Measurements from ENCODE around the gene KCNB1. TPM values are rescaled to one million over a fixed set of nuclear protein-coding genes. Genes with fewer than 3 reads are reported as not detected.

Gene KCNB1
- total and polyA plus RNA-seq, 12 donors, result 0.64 to 4.2 (median 1.1) TPM

DNA sequence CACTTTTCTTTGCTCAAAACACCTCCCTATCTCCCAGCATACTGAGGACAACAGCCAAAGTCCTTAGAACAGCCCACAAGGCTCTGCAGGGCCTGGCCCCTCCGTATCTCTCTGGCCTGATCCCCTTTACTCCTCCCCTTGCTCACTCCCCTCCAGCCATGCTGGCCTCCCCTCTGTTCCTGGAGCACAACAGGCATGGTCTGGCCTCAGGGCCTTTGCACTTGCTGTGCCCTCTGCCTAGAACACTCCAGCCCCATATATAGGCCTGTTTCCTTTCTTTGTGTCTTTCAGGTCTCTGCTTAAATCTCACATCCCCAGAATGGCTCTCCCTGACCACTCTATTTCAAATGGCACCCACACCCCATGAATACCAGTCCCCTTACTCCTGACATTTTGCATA, 62.7 kb downstream of the KCNB1 start:
- TF ChIP-seq, protein P1, sequence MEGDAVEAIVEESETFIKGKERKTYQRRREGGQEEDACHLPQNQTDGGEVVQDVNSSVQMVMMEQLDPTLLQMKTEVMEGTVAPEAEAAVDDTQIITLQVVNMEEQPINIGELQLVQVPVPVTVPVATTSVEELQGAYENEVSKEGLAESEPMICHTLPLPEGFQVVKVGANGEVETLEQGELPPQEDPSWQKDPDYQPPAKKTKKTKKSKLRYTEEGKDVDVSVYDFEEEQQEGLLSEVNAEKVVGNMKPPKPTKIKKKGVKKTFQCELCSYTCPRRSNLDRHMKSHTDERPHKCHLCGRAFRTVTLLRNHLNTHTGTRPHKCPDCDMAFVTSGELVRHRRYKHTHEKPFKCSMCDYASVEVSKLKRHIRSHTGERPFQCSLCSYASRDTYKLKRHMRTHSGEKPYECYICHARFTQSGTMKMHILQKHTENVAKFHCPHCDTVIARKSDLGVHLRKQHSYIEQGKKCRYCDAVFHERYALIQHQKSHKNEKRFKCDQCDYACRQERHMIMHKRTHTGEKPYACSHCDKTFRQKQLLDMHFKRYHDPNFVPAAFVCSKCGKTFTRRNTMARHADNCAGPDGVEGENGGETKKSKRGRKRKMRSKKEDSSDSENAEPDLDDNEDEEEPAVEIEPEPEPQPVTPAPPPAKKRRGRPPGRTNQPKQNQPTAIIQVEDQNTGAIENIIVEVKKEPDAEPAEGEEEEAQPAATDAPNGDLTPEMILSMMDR (IDR thresholded peaks at IDR 0.05), result no peak
- Histone ChIP-seq H3K27me3 (peaks cover 0 to 4% (median 0%) of the 10 kb centered on the region in 7 donors), H3K4me1 (peaks cover 0 to 53% (median 16%) of the 10 kb centered on the region in 9 donors), H3K9me3 (no peaks in the 10 kb centered on the region), H3K36me3 (no peaks in the 10 kb centered on the region), H3K4me3 (no peak overlapping the region), H3K27ac (peak overlapping the region in 9 of 10 donors; percentile 15 to 75 (median 57))
- DNase-seq, result no peak
- intact Hi-C loops (cut with DNase I), result no loop called here
- 82 to 85% methylated on average over 1 of the region's 1 CpG for WGBS, 2 donors
- ATAC-seq, result no peak

DNA sequence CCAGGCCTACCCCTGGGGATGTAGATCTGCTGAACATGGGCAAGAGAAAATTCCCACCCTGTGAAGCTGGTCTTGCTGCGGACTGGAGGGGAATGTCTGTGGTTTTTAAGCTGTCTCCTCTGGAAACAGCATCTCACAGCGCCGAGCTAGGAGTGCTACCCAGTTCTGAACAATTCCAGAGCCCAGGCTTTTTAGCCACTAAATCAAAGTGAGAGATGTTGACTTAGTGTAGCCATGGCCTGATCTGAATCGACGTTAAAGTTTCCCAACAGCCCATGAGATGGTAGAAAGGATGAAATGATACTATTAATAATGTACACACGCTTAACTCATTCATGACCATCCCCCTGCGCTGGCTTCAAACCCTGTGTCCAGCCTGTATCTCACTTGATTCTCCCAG, 63.7 kb downstream of the KCNB1 start:
- 64 to 68% methylated on average over 7 of the region's 7 CpGs for WGBS, 2 donors
- Histone ChIP-seq H3K27ac (peak overlapping the region in 8 of 10 donors; percentile 8 to 75 (median 58)), H3K4me3 (no peak overlapping the region), H3K27me3 (peaks cover 0 to 10% (median 0%) of the 10 kb centered on the region in 7 donors), H3K4me1 (peaks cover 0 to 48% (median 16%) of the 10 kb centered on the region in 9 donors), H3K9me3 (no peaks in the 10 kb centered on the region), H3K36me3 (no peaks in the 10 kb centered on the region)
- TF ChIP-seq, protein P1 (IDR thresholded peaks at IDR 0.05), result no peak
- DNase-seq (no peak), ATAC-seq (no peak)
- intact Hi-C loops (cut with DNase I), result no loop called here

DNA sequence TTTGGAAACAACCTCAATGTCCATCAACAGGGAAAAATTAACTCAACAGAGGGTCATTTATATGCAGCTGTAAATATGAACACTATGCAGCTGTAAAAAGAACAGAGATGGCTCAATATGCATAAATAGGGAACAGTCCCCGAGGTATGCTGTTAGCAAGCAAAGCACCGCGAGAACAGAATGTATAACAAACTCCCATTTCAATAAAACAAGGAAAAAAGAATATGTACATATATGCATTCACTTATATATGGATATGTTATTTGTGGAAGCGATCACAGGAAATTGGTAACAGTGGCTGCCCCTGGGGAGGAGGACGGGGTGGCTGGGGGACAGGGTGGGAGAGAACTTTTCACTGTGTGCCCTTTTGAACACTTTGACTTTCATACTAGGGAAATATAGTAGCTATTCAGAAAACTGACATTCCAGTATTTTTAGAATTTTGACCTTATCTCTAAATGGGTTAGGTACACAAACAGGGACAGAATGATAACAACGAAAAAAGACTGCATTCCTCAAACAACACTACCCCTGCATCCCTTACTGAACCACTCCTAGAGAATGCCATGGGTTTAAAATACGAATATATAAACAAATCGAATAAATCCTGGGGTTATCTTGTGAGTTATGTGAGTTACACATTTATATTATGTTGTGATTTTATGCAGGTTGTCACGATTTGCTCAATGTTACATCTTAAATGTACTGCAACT, 64.5 kb downstream of the KCNB1 start:
- H3K4me3 ChIP-seq, result no peak overlapping the region
- H3K4me1 ChIP-seq, result peaks cover 0 to 44% (median 16%) of the 10 kb centered on the region in 9 donors
- ATAC-seq (no peak), DNase-seq (no peak)
- no peaks in the 10 kb centered on the region for H3K36me3 ChIP-seq
- intact Hi-C loops (cut with DNase I), result no loop called here
- peaks cover 0 to 14% (median 0%) of the 10 kb centered on the region in 7 donors for H3K27me3 ChIP-seq
- H3K27ac ChIP-seq, result peak overlapping the region in 2 of 10 donors; percentile 49 to 72
- no peaks in the 10 kb centered on the region for H3K9me3 ChIP-seq
- 69 to 72% methylated on average over 9 of the region's 9 CpGs for WGBS, 2 donors
- TF ChIP-seq, protein P1 (IDR thresholded peaks at IDR 0.05), result no peak

DNA sequence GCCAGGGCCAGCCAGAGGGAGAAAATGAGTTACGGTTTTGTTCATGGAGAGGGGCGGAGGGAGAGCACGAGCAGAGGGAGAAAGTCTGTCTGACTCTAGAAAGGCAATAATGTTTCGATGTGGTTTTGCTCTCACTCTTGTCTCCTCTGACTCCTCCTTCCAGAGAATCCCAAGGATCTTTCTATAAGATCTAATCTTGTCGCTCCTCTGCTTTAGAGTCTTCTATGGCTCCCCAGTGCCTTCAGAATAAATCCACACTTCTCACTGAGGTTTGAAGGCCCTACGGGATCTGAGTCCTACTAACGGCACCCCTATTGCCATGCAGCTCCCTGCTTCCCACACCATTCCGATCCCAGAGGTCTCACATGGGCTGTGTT, 66.8 kb downstream of the KCNB1 start:
- no peaks in the 10 kb centered on the region for H3K36me3 ChIP-seq
- TF ChIP-seq, protein P1 (IDR thresholded peaks at IDR 0.05), result no peak
- no peaks in the 10 kb centered on the region for H3K9me3 ChIP-seq
- H3K4me3 ChIP-seq, result no peak overlapping the region
- intact Hi-C loops (cut with DNase I), result no loop called here
- peaks cover 0 to 14% (median 0%) of the 10 kb centered on the region in 7 donors for H3K27me3 ChIP-seq
- ATAC-seq, result no peak
- peaks cover 0 to 24% (median 7%) of the 10 kb centered on the region in 9 donors for H3K4me1 ChIP-seq
- DNase-seq, result no peak
- WGBS, 2 donors, result 86 to 90% methylated on average over 8 of the region's 8 CpGs
- no peak overlapping the region for H3K27ac ChIP-seq
